Measurements from ENCODE around the gene NTS. TPM values are rescaled to one million over a fixed set of nuclear protein-coding genes. Genes with fewer than 3 reads are reported as not detected.

The NTS gene
- total and polyA plus RNA-seq, 4 donors, result 0.08 to 4.2 (median 0.17) TPM

GRCh38 chr12:85834378-85834777, 39.7 kb upstream of the NTS start:
- no peak for TF ChIP-seq EGR1 (IDR thresholded peaks at IDR 0.05; ENCODE audit: low read depth in 2 of 2)
- TF ChIP-seq HNF4G (IDR thresholded peaks at IDR 0.05), result no peak
- TF ChIP-seq RXRA (IDR thresholded peaks at IDR 0.05), result no peak
- no peak for TF ChIP-seq ZBTB33 (IDR thresholded peaks at IDR 0.05)
- TF ChIP-seq CTCF (IDR thresholded peaks at IDR 0.05; ENCODE audit: low read depth, low read length, missing input control), result no peak
- TF ChIP-seq RAD21 (IDR thresholded peaks at IDR 0.05), result no peak
- no peak for TF ChIP-seq ATF3 (IDR thresholded peaks at IDR 0.05)
- TF ChIP-seq FOXA1 (IDR thresholded peaks at IDR 0.05), result no peak
- TF ChIP-seq FOXA2 (IDR thresholded peaks at IDR 0.05), result no peak
- TF ChIP-seq TAF1 (conservative IDR thresholded peaks at IDR 0.05), result no peak
- no peak for TF ChIP-seq YY1 (IDR thresholded peaks at IDR 0.05)
- no peak for TF ChIP-seq GABPA (IDR thresholded peaks at IDR 0.05 in 1 of 2, conservative IDR thresholded peaks at IDR 0.05 in 1 of 2)
- TF ChIP-seq NR2F2 (IDR thresholded peaks at IDR 0.05), result no peak
- no peak for TF ChIP-seq REST (IDR thresholded peaks at IDR 0.05)
- TF ChIP-seq HNF4A (conservative IDR thresholded peaks at IDR 0.05), result no peak
- TF ChIP-seq MAX (IDR thresholded peaks at IDR 0.05), result no peak
- TF ChIP-seq SP1 (IDR thresholded peaks at IDR 0.05), result no peak
- no peak for TF ChIP-seq JUND (IDR thresholded peaks at IDR 0.05)
- H3K27ac ChIP-seq (ENCODE audit: low read depth in 1 of 2, low read length in 2 of 2), result no peak overlapping the region

More at GRCh38 chr12:85834378-85834777, 39.7 kb upstream of the NTS start:
- no peaks in the 10 kb centered on the region for H3K36me3 ChIP-seq (ENCODE audit: control insufficient read depth in 4 of 4, insufficient read depth in 3 of 4, low read depth in 1 of 4, low read length in 3 of 4)
- H3K27me3 ChIP-seq (ENCODE audit: control insufficient read depth in 4 of 4, insufficient read depth in 4 of 4, low read length in 3 of 4), result peaks cover 0 to 5% (median 0%) of the 10 kb centered on the region in 4 donors
- H3K9ac ChIP-seq (ENCODE audit: low read depth in 1 of 2, low read length in 2 of 2), result peak overlapping the region in 1 of 2 donors; percentile 63
- H3K4me3 ChIP-seq (ENCODE audit: low read depth in 1 of 3, low read length in 3 of 3), result no peak overlapping the region
- WGBS, result 51% methylated on average over 2 of the region's 2 CpGs
- no peak for DNase-seq (ENCODE audit: low spot score)
- no peaks in the 10 kb centered on the region for H3K9me3 ChIP-seq (ENCODE audit: control insufficient read depth in 4 of 4, low read length in 3 of 4)
- peaks cover 0 to 2% (median under 1%) of the 10 kb centered on the region in 4 donors for H3K4me1 ChIP-seq (ENCODE audit: control insufficient read depth in 4 of 4, insufficient read depth in 4 of 4, low read length in 3 of 4)

Data from liver (tissue), 9 donors.